ENCODE data around the gene IRAK1.

IRAK1 gene

DNA sequence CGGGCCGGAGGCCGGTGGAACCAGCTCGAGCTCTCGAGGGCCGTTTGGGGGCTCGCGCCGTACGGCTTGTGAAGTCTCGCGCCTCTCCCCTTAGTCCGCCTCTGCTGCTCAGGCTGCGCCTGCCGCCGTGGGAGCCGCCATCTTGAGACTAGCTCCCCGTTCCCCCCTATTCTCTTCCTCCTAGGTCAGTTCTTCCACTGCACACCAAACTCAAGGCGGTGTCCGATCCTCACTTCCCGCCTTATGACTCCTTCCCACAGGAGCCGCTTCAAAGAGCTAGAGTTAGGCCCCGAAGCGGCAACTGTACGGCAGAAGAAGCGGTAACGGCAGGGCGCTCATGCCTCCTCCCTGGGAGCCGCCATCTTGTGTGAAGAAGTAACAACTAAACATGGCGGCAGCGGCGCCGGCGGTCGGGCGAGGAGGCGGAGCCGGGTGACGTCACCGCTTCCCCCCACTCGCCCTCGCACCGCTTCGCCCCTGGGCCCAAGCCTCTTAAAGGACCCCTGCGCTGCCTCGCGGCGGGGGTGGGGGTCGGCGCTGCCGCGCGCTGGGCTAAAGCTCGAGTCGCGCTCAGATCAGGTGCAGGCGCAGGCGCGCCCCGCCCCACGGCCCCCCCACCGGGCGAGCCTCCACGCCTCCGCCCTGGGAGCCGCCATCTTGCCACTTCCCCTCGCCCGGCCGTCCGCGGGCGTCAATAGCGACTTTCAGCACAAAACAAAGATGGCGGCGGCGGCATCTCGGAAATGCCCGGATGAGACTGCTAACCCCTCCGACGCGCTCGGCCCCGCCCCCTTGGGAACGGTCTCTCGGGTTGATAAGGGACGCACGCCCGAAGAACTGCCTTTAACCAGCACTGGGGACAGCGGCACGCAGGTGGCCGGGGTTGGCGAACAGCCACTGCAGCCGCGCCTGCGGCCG is 48.0 kb downstream of the IRAK1 start, which contains the start of gene HCFC1:
TSS of gene HCFC1 (minus strand) at position 369 of the 918 bp plus-strand sequence. CDS start 978 bp downstream, outside the sequence.
- Histone ChIP-seq H3K18ac (ENCODE audit: low read length) (peak within 1 kb of the TSS; percentile 99), H3K23ac (ENCODE audit: low read length) (peak within 1 kb of the TSS; percentile 80), H3K36me3 (ENCODE audit: control insufficient read depth, insufficient read depth, low read length) (no peaks in the 10 kb centered on the region), H3K79me2 (ENCODE audit: control insufficient read depth, insufficient read depth, low read length) (peaks cover 38% of the 10 kb centered on the region), H3K4me3 (ENCODE audit: low read length) (peak within 1 kb of the TSS; percentile 95), H2AK5ac (ENCODE audit: low read length) (peak within 1 kb of the TSS; percentile 74), H3K56ac (ENCODE audit: low read length) (peak within 1 kb of the TSS; percentile 99), H3K4me1 (ENCODE audit: control insufficient read depth, low read depth, low read length) (peaks cover 6% of the 10 kb centered on the region), H2BK15ac (replicated peaks; ENCODE audit: low read depth) (no peak within 1 kb of the TSS), H2BK5ac (ENCODE audit: low read length) (peak within 1 kb of the TSS; percentile 93), H3K9ac (ENCODE audit: low read length) (peak within 1 kb of the TSS; percentile 99), H2BK120ac (ENCODE audit: low read depth, low read length) (peak within 1 kb of the TSS; percentile 82), H3K27ac (ENCODE audit: low read depth, low read length) (peak within 1 kb of the TSS; percentile 100), H4K8ac (ENCODE audit: low read depth, low read length) (peak within 1 kb of the TSS; percentile 57), H4K5ac (ENCODE audit: low read length) (no peak within 1 kb of the TSS), H3K4me2 (ENCODE audit: low read length) (peak within 1 kb of the TSS; percentile 61), H3K27me3 (ENCODE audit: insufficient read depth, low read length, poor library complexity) (no peaks in the 10 kb centered on the region), H3K4ac (ENCODE audit: low read depth, low read length) (peak within 1 kb of the TSS; percentile 98), H3K79me1 (ENCODE audit: low read length) (no peaks in the 10 kb centered on the region)
- WGBS (ENCODE audit: extremely low coverage, insufficient coverage, low lambda C conversion rate): no CpG with 5 or more reads among the region's 96 CpGs
- peak; percentile 95 for DNase-seq

DNA sequence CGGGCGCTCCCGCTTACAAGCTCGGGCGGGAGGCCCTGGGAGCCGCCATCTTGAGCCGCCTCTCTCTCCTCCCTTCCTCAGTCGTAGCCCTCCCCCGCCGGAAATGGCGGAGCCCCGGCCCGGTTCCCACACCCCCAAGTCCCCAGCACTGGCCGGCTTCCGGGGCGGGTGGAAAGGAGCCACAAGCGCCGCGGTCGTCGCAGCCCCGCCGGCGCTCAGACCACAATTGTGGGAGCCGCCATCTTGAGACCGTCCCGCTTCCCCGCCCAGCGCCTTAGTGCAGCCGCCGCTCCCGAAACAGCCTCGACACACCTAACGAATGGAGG is 48.6 kb downstream of the IRAK1 start:
- Histone ChIP-seq H2AK5ac (ENCODE audit: low read length) (no peak overlapping the region), H2BK15ac (replicated peaks; ENCODE audit: low read depth) (no peak overlapping the region), H3K27me3 (ENCODE audit: insufficient read depth, low read length, poor library complexity) (no peaks in the 10 kb centered on the region), H3K56ac (ENCODE audit: low read length) (peak overlapping the region; percentile 99), H3K4me2 (ENCODE audit: low read length) (no peak overlapping the region), H3K18ac (ENCODE audit: low read length) (peak overlapping the region; percentile 99), H3K4me1 (ENCODE audit: control insufficient read depth, low read depth, low read length) (peaks cover 6% of the 10 kb centered on the region), H3K36me3 (ENCODE audit: control insufficient read depth, insufficient read depth, low read length) (no peaks in the 10 kb centered on the region), H4K5ac (ENCODE audit: low read length) (no peak overlapping the region), H3K4ac (ENCODE audit: low read depth, low read length) (peak overlapping the region; percentile 98), H3K79me2 (ENCODE audit: control insufficient read depth, insufficient read depth, low read length) (peaks cover 44% of the 10 kb centered on the region), H3K9ac (ENCODE audit: low read length) (peak overlapping the region; percentile 99), H2BK120ac (ENCODE audit: low read depth, low read length) (peak overlapping the region; percentile 82), H2BK5ac (ENCODE audit: low read length) (peak overlapping the region; percentile 93), H3K27ac (ENCODE audit: low read depth, low read length) (peak overlapping the region; percentile 100), H3K23ac (ENCODE audit: low read length) (peak overlapping the region; percentile 66), H4K8ac (ENCODE audit: low read depth, low read length) (no peak overlapping the region), H3K79me1 (ENCODE audit: low read length) (no peaks in the 10 kb centered on the region), H3K4me3 (ENCODE audit: low read length) (peak overlapping the region; percentile 95)
- DNase-seq: peak; percentile 87
- no CpG with 5 or more reads among the region's 34 CpGs for WGBS (ENCODE audit: extremely low coverage, insufficient coverage, low lambda C conversion rate)

GRCh38 chrX:153970357-153971123 is 49.2 kb downstream of the IRAK1 start:
- H3K4me1 ChIP-seq (ENCODE audit: control insufficient read depth, low read depth, low read length): peaks cover 6% of the 10 kb centered on the region
- H3K18ac ChIP-seq (ENCODE audit: low read length): peak overlapping the region; percentile 99
- no peak overlapping the region for H2BK15ac ChIP-seq (replicated peaks; ENCODE audit: low read depth)
- DNase-seq: peak; percentile 88
- H2AK5ac ChIP-seq (ENCODE audit: low read length): peak overlapping the region; percentile 74
- H4K8ac ChIP-seq (ENCODE audit: low read depth, low read length): peak overlapping the region; percentile 57
- peak overlapping the region; percentile 82 for H2BK120ac ChIP-seq (ENCODE audit: low read depth, low read length)
- peak overlapping the region; percentile 88 for H2BK5ac ChIP-seq (ENCODE audit: low read length)
- no peak overlapping the region for H4K5ac ChIP-seq (ENCODE audit: low read length)
- no peaks in the 10 kb centered on the region for H3K27me3 ChIP-seq (ENCODE audit: insufficient read depth, low read length, poor library complexity)
- peak overlapping the region; percentile 99 for H3K56ac ChIP-seq (ENCODE audit: low read length)
- H3K23ac ChIP-seq (ENCODE audit: low read length): peak overlapping the region; percentile 80
- H3K79me1 ChIP-seq (ENCODE audit: low read length): no peaks in the 10 kb centered on the region
- no CpG with 5 or more reads among the region's 49 CpGs for WGBS (ENCODE audit: extremely low coverage, insufficient coverage, low lambda C conversion rate)
- peak overlapping the region; percentile 94 for H3K4me3 ChIP-seq (ENCODE audit: low read length)
- H3K4me2 ChIP-seq (ENCODE audit: low read length): no peak overlapping the region
- peaks cover 49% of the 10 kb centered on the region for H3K79me2 ChIP-seq (ENCODE audit: control insufficient read depth, insufficient read depth, low read length)
- peak overlapping the region; percentile 100 for H3K27ac ChIP-seq (ENCODE audit: low read depth, low read length)
- H3K9ac ChIP-seq (ENCODE audit: low read length): peak overlapping the region; percentile 99
- peak overlapping the region; percentile 98 for H3K4ac ChIP-seq (ENCODE audit: low read depth, low read length)
- H3K36me3 ChIP-seq (ENCODE audit: control insufficient read depth, insufficient read depth, low read length): no peaks in the 10 kb centered on the region

GRCh38 chrX:153969904-153970356 is 49.8 kb downstream of the IRAK1 start:
- Histone ChIP-seq H3K27me3 (ENCODE audit: insufficient read depth, low read length, poor library complexity) (no peaks in the 10 kb centered on the region), H3K18ac (ENCODE audit: low read length) (no peak overlapping the region), H3K4me2 (ENCODE audit: low read length) (peak overlapping the region; percentile 83), H2BK15ac (replicated peaks; ENCODE audit: low read depth) (no peak overlapping the region), H4K5ac (ENCODE audit: low read length) (no peak overlapping the region), H3K4me1 (ENCODE audit: control insufficient read depth, low read depth, low read length) (peaks cover 6% of the 10 kb centered on the region), H4K8ac (ENCODE audit: low read depth, low read length) (no peak overlapping the region), H3K4me3 (ENCODE audit: low read length) (peak overlapping the region; percentile 78), H3K4ac (ENCODE audit: low read depth, low read length) (no peak overlapping the region), H3K9ac (ENCODE audit: low read length) (peak overlapping the region; percentile 81), H3K36me3 (ENCODE audit: control insufficient read depth, insufficient read depth, low read length) (no peaks in the 10 kb centered on the region), H3K23ac (ENCODE audit: low read length) (no peak overlapping the region), H3K79me2 (ENCODE audit: control insufficient read depth, insufficient read depth, low read length) (peaks cover 55% of the 10 kb centered on the region), H3K56ac (ENCODE audit: low read length) (peak overlapping the region; percentile 85), H3K79me1 (ENCODE audit: low read length) (no peaks in the 10 kb centered on the region), H2AK5ac (ENCODE audit: low read length) (no peak overlapping the region), H2BK120ac (ENCODE audit: low read depth, low read length) (no peak overlapping the region), H2BK5ac (ENCODE audit: low read length) (no peak overlapping the region), H3K27ac (ENCODE audit: low read depth, low read length) (peak overlapping the region; percentile 36)
- DNase-seq: no peak
- WGBS (ENCODE audit: extremely low coverage, insufficient coverage, low lambda C conversion rate): no CpG with 5 or more reads among the region's 26 CpGs

- H3K18ac ChIP-seq (ENCODE audit: low read length): no peak overlapping the region
- no peaks in the 10 kb centered on the region for H3K27me3 ChIP-seq (ENCODE audit: insufficient read depth, low read length, poor library complexity)
- no peak overlapping the region for H4K8ac ChIP-seq (ENCODE audit: low read depth, low read length)
- peak overlapping the region; percentile 78 for H3K4me3 ChIP-seq (ENCODE audit: low read length)
- no peak overlapping the region for H2AK5ac ChIP-seq (ENCODE audit: low read length)
- H3K4me2 ChIP-seq (ENCODE audit: low read length): peak overlapping the region; percentile 83
- DNase-seq: no peak
- no CpG with 5 or more reads among the region's 25 CpGs for WGBS (ENCODE audit: extremely low coverage, insufficient coverage, low lambda C conversion rate)
- H3K4ac ChIP-seq (ENCODE audit: low read depth, low read length): no peak overlapping the region
- no peaks in the 10 kb centered on the region for H3K36me3 ChIP-seq (ENCODE audit: control insufficient read depth, insufficient read depth, low read length)
- no peaks in the 10 kb centered on the region for H3K79me1 ChIP-seq (ENCODE audit: low read length)
- H2BK120ac ChIP-seq (ENCODE audit: low read depth, low read length): no peak overlapping the region
- H3K9ac ChIP-seq (ENCODE audit: low read length): peak overlapping the region; percentile 81
- H4K5ac ChIP-seq (ENCODE audit: low read length): no peak overlapping the region
- H3K79me2 ChIP-seq (ENCODE audit: control insufficient read depth, insufficient read depth, low read length): peaks cover 61% of the 10 kb centered on the region
- H2BK5ac ChIP-seq (ENCODE audit: low read length): no peak overlapping the region
- no peak overlapping the region for H2BK15ac ChIP-seq (replicated peaks; ENCODE audit: low read depth)
- no peak overlapping the region for H3K27ac ChIP-seq (ENCODE audit: low read depth, low read length)
- no peak overlapping the region for H3K23ac ChIP-seq (ENCODE audit: low read length)
- H3K56ac ChIP-seq (ENCODE audit: low read length): peak overlapping the region; percentile 85
- H3K4me1 ChIP-seq (ENCODE audit: control insufficient read depth, low read depth, low read length): peaks cover 6% of the 10 kb centered on the region
Observed at GRCh38 chrX:153969125-153969903, 50.4 kb downstream of the IRAK1 start.

All from mesendoderm (in vitro differentiated cells).